ENCODE results near the gene IMMP2L.

DNA sequence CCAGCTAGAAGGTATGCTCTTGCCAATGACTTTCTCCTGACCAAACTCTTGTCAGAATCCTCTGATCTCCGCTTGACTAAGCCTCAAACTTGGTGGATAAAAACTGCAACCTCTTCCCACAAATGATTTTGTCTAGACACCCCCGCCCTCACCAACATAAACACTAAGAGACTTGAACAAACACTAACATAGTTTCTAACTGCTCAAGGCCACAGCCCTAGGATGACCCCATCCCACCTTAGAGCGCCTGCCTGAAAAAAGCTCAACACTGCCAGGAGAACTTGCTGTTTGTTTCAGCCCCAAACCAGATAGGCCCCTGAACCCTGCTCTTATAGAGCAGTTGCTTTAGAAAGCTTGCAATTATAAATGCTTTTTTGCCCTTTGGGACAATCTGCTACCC is 399.6 kb downstream of the IMMP2L start:
- TF ChIP-seq, protein P1, sequence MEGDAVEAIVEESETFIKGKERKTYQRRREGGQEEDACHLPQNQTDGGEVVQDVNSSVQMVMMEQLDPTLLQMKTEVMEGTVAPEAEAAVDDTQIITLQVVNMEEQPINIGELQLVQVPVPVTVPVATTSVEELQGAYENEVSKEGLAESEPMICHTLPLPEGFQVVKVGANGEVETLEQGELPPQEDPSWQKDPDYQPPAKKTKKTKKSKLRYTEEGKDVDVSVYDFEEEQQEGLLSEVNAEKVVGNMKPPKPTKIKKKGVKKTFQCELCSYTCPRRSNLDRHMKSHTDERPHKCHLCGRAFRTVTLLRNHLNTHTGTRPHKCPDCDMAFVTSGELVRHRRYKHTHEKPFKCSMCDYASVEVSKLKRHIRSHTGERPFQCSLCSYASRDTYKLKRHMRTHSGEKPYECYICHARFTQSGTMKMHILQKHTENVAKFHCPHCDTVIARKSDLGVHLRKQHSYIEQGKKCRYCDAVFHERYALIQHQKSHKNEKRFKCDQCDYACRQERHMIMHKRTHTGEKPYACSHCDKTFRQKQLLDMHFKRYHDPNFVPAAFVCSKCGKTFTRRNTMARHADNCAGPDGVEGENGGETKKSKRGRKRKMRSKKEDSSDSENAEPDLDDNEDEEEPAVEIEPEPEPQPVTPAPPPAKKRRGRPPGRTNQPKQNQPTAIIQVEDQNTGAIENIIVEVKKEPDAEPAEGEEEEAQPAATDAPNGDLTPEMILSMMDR (IDR thresholded peaks at IDR 0.05; ENCODE audit: low read depth, low read length, missing input control), result no peak
- no peak for TF ChIP-seq GABPA (IDR thresholded peaks at IDR 0.05 in 1 of 2, conservative IDR thresholded peaks at IDR 0.05 in 1 of 2)
- TF ChIP-seq, protein P2, sequence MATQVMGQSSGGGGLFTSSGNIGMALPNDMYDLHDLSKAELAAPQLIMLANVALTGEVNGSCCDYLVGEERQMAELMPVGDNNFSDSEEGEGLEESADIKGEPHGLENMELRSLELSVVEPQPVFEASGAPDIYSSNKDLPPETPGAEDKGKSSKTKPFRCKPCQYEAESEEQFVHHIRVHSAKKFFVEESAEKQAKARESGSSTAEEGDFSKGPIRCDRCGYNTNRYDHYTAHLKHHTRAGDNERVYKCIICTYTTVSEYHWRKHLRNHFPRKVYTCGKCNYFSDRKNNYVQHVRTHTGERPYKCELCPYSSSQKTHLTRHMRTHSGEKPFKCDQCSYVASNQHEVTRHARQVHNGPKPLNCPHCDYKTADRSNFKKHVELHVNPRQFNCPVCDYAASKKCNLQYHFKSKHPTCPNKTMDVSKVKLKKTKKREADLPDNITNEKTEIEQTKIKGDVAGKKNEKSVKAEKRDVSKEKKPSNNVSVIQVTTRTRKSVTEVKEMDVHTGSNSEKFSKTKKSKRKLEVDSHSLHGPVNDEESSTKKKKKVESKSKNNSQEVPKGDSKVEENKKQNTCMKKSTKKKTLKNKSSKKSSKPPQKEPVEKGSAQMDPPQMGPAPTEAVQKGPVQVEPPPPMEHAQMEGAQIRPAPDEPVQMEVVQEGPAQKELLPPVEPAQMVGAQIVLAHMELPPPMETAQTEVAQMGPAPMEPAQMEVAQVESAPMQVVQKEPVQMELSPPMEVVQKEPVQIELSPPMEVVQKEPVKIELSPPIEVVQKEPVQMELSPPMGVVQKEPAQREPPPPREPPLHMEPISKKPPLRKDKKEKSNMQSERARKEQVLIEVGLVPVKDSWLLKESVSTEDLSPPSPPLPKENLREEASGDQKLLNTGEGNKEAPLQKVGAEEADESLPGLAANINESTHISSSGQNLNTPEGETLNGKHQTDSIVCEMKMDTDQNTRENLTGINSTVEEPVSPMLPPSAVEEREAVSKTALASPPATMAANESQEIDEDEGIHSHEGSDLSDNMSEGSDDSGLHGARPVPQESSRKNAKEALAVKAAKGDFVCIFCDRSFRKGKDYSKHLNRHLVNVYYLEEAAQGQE (IDR thresholded peaks at IDR 0.05), result no peak

All from liver (tissue), 3 donors.